Hematopoietic multipotent progenitor cell treated with erythropoietin and hydrocortisone succinate and interleukin-3 and kit ligand, for 6 days (in vitro differentiated cells): Measurements from ENCODE around the gene TBC1D8.

Source experiments
- DNase-seq: peaks from one replicate; pipeline ENCODE4 v3.0.0-alpha.2; 2015

TBC1D8 gene

DNA sequence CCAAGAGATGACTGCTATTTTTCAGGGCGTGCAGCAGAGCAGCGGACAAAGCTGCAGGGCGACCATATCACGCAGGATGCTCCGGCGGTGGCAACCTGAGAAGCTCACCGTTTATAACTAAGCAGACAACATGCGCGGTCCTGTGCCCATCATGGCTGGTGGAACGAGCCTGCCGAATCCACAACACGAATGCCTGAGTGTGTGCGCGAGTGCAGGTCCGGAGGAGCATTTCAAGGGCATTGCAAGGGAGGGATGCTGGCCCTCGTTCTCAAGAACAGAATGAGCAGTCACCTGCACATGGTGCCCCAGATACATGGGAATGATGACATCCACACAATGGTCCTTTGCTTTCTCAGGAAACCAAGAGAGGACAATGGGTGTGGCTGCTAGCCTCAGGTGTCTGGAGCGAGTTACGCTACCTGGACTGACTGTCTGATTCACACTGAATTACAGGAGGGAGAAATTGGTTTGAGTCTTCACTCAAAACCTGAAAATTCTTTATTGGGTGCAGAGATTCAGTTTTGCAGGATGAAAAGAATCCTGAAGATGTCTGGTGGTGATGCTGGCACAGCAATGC lies 39.8 kb downstream of the TBC1D8 start:
- DNase-seq: no peak

DNA sequence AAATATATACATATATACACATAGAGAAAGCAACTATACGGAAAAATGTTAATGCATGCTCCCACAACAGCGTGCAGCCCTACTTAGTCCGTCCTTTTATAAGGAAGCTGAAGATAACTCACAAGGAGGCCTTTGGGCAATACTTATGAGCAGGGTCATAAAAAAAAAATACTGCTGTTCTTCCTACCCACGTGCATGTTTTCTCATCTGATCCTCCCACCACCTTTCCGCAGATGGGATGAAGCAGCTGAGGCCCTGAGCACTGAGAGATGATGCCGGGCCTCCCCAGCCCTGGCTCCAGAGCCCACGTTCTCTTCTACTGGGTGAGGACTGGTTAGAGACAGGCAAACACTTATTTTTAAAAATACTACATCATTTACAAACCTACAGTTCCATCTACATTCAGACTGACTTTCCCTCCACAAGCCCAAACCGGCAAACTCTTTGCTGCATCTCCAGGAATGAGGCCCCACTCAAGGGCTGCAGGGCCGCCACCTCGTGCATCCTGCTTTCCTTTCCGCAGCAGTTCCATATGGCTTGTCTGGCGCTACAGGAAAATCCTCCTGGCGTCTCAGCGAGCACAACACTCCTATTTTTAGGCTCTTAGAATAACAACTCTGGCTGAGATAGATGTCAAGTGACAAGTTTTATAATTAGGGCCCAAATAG lies 41.6 kb downstream of the TBC1D8 start:
- no peak for DNase-seq

DNA sequence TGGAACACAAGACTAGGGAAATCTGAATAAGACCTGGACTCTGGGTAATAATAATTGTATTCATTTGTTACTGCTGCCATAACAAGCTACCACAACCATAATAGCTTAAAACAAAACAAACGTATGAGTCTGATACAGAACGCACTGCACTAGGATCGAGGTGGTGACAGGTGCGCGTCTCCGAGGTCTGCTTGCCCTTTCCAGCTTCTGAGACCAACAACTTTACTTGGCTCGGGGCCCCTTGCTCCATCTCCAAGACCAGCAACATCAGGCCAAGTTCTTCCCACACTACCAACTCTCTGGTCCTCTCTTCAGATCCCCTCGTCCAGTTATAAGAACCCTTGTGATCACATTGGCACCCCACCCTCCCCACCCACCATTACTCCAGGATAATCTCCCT lies 42.8 kb downstream of the TBC1D8 start:
- DNase-seq: no peak

DNA sequence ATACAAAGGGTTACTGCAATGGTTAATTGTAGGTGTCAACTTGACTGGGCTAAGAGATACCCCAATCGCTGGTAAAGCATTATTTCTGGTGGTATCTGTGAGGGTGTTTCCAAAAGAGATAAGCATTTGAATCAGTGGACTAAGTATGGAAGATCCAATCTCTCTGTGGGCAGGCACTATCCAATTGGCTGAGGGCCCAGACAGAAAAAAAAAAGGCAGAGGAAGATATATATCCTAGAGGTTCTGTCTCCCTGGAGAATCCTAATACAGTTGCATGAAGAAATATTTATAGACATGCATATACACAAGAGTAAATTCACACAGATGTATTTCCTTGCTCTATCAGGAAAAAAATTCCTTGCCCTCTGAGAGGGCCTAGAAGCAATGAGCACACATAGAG lies 43.9 kb downstream of the TBC1D8 start:
- DNase-seq: peak; percentile 43

DNA sequence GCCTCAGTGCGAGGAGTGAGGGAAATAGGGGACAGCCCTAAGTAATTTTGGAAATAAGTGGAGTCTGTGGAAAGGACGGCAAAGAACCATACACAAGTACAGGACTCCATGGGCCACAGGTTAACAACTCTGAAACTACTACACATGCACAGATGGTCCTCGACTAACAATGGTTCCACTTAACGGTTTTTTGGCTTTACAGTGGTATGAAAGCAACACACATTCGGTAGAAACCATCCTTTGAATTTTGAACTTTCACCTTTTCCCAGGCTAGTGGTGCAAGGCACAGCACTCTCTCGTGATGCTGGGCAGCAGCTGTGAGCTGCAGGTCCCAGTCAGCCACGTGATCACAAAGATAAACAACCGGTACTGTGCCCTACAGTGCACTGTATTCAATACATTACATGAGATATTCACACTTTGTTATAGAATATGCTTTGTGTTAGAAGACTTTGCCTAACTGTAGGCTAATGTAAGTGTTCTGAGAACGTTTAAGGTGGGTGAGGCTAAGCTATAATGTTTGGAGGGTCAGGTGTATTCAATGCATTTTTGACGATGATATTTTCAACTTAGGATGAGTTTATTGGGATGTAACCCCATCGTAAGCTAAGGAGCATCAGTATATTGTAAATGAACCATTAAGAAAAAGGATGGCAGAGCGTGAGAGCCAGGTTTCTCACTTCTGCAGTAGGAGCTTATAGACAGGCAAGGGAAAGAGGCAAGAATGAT lies 44.6 kb downstream of the TBC1D8 start:
- no peak for DNase-seq

DNA sequence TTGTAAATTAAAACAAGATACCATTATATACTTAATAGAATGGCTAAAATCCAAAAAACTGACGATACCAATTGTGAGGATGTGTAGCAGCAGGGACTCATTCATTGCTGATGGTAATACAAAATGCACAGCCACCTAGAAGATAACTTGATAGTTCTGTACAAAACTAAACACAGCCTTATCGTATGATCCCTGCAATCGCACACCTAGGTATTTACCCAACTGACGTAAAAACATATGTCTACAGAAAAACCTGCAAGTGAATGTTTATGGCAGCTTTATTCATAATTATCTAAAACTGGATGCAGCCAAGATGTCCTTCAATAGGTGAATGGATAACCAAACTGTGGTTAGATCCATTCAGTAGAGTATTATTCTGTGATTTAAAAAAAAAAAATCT lies 45.5 kb downstream of the TBC1D8 start:
- no peak for DNase-seq

DNA sequence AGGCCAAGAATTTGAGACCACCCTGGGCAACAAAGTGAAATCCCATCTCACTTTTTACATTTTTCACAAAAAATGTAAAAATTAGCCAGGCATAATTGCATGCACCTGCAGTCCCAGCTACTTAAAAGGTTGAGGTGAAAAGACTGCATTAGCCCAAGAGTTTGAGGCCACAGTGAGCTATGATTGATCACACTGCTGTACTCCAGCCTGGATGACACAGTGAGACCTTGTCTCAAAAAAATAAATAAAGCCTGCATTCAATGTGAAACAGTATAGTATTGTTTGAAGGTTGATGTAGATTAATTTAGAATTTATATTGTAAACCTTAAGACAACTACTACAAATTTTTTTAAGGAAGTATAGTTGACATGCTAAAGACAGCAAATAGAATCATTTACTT lies 53.5 kb downstream of the TBC1D8 start:
- DNase-seq: no peak

DNA sequence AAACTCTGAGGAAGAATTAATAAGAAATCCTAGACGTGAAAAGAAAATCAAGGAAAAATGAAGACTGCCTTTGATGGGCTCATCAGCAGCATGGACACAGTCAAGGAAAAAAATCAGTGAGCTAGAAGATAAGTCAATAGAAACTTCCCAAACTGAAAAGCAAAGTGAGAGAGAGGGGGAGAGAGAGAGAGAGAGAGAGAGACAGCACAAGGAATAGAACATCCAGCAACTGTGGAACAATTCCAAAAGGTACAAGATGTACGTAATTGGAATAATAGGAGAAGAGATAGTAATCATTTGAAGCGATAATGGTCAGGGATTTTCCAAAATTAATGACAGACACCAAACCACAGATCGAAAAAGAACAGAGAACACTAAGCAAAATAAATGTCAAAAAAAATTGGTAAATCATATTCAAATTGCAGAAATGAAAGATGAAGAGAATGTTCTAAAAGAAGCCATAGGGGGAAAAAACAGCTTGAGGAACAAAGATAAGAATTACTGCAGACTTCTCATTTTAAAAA lies 54.5 kb downstream of the TBC1D8 start:
- no peak for DNase-seq

DNA sequence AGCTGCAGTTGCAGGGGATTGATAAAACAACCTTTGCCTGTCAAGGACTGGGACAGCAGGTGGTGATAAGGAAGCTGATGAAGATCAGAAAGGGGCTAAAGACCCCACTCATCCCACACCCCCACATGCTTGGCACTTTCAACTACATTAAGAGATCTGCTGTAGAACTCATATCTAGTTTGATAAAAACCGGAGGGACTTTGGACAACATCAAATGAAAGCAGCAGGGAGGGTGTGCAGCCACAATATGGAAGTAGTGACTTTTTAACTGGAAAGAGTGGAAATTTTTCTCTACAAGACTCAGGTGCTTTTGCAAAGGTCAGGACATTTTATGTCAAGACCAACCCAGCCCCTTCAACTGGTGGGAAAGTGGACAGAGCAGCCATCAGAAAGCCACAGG lies 56.8 kb downstream of the TBC1D8 start:
- DNase-seq: no peak

DNA sequence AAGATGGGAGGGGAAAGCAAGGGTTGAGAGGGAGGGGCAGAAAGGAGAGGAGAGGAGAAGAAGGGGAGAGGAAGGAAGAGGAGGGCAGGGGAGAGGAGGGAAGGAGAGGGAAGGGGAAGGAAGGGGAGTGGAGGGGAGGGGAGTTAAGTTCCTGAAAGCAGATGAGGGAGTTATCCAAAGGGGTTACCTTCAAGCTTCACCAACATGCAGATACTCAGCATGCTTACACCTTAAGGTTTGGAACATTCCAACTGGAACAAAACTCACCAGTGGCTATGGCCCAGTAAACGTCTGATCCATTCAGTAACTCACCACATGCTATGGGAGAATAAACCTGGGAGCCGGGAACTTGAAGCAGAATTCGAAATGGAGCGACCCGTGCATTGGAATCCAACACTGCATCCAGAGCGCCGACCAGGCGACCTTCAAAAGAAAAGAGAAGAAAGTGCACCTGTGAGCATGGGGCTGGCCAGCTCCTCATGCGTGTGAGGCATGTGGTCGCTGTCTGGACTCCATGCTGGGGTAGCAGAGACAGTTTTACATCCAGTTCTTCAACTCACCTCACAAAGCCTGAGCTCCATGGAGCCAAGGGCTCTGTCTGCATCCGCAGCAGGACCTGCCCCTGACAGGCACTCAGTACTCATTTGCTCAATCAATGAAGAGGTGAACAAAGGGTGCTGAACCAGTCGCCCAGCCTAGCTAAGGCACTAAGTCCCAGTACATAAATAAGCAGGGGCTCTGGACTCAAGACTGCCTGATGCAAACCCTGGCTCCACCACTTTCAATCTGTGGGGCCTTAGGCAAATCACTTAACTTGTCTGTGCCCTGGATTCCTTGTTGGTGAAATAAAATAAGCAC lies 61.0 kb downstream of the TBC1D8 start:
- DNase-seq: no peak

DNA sequence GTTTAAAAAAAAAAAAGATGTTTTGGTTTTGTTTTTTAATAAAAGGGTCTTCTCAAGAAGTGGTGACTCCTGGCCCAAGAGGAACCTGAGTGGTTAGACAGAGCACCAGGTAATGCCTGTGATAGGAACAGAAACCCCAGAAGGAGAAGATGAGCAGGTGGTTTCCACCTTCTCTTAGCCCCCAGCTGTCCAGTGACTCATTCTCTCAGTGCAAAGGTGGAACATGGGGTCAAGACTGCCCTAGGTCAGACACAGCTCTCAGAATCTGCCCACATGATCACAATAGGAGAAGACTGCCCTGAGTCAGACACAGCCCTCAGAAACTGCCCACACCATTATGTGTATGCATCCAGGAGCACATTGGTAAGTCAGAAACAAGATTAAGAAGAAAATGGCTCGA lies 61.8 kb downstream of the TBC1D8 start:
- DNase-seq: no peak

DNA sequence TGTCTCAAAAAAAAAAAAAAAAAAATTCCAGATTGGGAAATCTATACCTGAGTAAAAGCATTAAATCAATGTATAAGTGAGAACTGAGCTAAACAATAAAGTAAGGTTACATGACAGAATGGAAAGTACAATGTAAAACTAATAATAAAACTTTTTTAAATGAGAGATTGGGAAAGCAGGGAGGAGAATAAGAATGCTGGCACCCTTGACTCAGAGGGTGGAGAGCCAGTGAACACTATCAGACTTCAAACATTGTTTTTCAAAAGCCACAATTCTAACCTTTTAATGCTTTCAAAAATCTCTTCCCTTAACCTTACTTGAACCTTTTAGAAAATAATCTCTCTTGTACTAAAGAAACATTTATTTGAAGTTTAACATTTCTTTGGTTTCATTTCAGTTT lies 63.5 kb downstream of the TBC1D8 start:
- no peak for DNase-seq

DNA sequence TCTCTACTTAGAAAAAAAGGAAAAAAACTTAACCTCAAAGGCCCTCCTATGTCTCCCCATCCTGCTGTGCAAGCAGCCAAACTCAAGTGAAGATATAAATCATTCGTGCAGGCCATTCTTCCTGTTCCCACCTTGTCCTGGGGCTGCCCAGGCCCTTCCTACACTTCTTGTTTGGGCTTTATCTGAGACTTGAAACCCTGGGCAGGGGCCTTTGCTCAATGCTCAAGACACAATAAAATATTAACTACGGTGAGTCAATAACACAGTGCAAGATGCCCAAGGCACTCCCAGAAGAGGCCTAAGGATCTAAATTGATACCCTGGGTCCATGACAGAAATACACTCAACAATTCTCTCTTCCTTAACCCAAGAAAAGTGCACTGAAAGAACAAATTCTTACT lies 67.6 kb downstream of the TBC1D8 start:
- no peak for DNase-seq

DNA sequence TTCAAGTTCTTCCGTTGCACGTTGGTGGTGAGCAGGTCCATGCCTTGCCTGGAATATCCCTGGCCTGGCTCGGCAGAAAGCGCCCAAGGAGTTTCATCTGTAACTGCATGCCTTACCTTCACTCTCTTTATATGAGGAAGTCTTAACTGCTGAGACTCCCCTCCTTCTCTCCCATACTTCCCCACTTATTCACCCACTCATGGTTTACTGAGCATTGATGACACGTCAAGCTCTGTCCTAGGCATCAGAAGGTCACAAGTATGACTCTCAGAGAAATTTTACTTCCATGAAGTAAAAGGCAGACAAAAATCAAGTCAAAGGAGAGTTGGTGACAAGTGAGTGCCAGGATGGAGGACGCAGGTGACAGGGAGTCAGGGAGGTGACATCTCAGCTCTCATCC lies 68.2 kb downstream of the TBC1D8 start:
- DNase-seq: no peak

DNA sequence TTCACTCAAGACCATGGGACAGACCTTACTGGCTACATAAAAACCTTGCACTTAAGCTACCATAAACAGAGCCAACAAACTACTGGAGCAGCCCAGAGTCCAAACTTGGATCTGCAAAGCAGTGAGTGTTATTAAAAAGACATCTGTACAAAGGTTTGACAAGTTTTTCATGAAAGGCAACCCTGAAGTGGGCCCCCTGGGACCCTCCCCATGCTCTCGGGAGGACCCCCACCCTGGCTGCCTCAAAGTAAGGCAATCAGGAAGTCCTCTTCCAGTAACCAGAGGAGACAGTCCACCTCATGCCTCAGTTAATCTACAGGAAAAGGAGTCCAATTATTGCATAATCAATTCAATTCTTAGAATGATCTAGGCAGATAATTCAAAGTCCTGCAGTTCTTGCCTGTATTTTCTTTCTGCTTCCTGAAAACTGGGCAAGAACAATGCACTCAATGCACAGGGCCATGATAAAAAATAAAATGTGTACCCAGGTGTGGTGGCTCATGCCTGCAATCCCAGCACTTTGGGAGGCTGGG lies 69.7 kb downstream of the TBC1D8 start:
- no peak for DNase-seq

DNA sequence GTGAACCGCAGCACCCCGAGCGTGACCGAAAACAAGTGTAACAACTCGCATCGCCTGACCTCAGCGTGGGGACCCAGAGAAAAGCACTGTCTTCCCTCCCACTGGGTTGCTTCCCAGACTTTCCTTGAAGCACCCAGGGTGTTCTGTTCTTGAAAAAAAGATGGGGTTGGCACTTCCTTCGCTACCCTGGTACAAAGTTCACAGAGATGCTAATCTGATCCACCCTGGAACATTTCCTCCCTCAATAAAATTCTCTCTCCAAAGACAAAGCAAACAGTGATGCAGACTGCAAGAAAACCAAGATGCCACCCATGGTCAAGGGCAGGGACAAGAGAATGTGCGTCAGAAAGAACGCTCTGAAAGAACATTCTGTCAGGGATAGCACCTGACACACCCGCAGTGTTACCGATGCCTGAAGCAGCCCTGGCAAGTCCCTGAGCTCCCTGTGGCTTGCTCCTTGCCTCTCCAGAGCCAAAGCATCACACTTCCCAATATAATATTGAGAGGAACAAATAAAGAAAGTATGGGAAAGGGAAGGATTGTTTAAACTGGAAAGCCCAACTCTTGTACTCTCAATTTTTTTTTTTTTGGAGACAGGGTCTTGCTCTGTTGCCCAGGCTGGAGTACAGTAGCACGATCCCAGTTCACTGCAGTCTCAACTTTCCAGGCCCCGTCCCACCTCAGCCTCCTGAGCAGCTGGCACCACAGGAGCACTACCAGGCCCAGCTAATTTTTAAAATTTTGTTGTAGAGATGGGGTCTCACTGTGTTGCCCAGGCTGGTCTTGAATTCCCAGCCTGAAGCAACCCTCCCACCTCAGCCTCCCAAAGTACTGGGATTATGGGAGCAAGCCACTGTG lies 70.7 kb downstream of the TBC1D8 start:
- no peak for DNase-seq

DNA sequence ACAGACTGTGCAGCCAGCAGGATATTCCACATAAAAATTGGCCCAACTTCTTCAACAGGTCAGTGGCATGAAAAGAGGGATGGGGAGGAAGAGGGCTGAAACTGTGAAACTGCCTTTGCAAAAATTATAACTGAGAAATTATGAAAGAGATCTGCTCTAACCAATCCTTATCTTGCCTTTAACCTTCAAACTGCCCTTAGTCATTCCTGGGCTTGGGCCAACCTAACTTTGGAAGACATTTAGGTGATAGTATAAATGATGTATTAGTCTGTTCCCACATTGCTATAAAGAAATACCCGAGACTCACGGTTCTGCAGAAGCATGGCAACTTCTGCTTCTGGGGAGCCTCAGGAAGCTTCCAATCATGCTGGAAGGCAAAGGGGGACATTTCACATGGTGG lies 74.6 kb downstream of the TBC1D8 start:
- no peak for DNase-seq

DNA sequence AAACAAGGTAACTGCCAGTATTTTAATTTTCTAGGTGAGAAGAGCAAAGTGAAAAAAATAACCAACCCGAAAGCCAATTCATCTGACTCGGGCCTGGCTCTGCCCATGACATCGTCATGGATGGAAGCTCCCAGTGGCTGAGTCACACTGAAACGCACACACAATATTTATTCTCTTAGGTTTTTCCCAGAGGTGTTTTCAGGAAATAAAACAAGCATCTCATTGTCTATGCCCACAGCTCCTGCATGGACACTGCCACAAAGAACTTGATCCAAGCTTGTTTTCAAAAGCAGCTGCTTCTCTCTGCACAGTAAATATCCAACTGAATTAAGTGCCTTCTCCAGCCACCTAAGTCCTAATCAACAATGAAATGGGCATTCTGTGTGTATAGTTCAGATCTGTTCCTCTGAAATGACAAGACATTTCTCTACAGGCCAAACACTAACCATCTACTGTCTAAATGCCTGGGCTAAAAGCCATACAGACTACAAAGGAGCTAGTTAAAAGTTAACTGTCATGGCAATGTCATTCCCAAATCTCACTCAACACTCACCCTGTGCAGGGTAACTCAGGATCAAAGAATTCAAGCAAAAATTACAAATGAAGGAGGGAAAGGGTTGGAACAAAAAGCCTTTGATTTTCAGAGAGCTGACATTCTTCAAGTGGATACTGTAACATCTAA lies 86.2 kb downstream of the TBC1D8 start:
- DNase-seq: no peak

DNA sequence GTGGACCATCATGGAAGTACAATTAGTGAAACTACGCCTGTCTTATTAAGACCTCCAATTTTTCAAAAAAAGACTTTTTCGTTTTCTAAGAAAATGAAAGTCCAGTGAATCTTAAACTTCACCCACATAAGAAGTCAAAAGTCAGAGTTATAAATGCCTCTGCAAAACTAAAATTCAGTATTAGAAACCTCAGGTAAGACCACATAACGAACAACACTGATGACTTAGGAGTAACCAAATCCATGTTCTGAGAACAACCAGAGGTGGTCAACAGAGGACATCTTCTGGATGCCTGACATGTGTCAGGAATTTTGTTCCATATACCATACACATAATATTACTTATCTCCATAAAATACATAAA lies 86.7 kb downstream of the TBC1D8 start:
- no peak for DNase-seq

DNA sequence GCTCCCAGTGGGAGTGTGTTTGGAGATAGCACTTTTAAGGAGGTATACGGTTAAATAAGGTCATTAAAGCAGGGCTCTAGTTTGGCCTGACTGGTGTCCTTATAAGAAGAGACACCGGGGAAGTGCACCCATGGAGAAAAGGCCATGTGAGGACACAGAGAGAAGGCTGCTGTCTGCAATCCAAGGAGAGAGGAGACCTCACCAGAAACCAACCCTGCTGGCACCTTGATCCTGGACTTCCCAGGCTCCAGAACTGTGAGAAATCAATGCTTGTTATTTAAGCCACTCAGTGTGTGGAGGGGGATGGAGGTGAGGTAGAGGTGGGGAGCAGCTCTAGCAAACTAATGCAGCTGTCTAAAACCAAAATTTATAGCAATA lies 87.1 kb downstream of the TBC1D8 start:
- no peak for DNase-seq

DNA sequence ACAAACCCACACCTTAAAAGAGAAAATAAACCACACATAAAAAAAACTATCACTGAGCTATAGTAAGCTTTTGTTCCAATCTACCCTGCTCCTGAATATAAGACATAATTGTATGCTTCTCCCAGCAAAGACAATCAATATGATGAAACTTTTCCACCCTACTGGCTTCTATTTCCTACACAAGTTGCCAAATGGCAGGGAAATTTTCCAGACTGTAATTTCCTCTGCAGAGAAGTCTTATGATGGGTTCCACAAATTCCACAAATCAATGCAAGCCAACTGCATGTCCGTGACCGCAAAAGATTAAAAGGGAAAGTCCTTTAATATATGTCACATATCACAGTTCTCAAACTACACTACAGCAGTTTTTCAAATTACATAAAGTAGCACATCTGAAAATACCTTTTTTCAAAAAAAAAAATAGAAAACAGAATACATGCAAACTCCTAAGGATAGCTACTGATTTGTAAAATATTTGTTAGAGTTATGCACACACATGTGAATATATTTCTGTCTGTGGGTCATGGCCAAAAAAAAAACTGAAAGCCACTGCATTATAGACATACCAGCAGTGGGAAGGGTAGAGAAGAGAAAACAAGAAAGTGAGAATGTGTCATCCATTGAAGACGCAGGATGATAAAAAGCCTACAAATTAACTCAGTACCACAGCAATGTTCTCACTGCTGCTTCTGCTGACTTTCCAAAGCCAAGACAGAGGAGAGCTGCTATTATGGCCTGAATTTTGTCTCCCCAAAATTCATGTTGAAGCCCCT lies 87.6 kb downstream of the TBC1D8 start:
- no peak for DNase-seq
